SH-SY5Y (cell line): Measurements from ENCODE around the gene MMP28.

Experiments
- GATA2 ChIP-seq: IDR thresholded peaks from 2 replicates; pipeline ENCODE4 v1.6.1; 2011; ENCODE audit warnings: mild to moderate bottlenecking, low read depth, low read length
- GATA3 ChIP-seq: IDR thresholded peaks from 2 replicates; pipeline ENCODE4 v1.6.1; 2011; ENCODE audit warnings: low read depth, mild to moderate bottlenecking, low read length, moderate library complexity

MMP28 gene

GRCh38 chr17:35795007-35795870, at the start of gene MMP28:
MMP28 (minus strand) TSS chr17:35795641; CDS start chr17:35795377, 264 bp downstream.
- TF ChIP-seq GATA2 (no peak), GATA3 (no peak)

GRCh38 chr17:35844547-35844946, 49.1 kb upstream of the MMP28 start:
- no peak for TF ChIP-seq GATA2
- no peak for TF ChIP-seq GATA3

- TF ChIP-seq GATA2 (no peak), GATA3 (no peak)
Measured at GRCh38 chr17:35843698-35844097, 48.3 kb upstream of the MMP28 start.

GRCh38 chr17:35842239-35842638, 46.8 kb upstream of the MMP28 start:
- TF ChIP-seq GATA2 (no peak), GATA3 (no peak)

GRCh38 chr17:35841505-35841904, 46.1 kb upstream of the MMP28 start:
- TF ChIP-seq GATA2 = no peak
- no peak for TF ChIP-seq GATA3

GRCh38 chr17:35841101-35841500, 45.7 kb upstream of the MMP28 start:
- no peak for TF ChIP-seq GATA3
- no peak for TF ChIP-seq GATA2

GRCh38 chr17:35825206-35825605, 29.8 kb upstream of the MMP28 start:
- TF ChIP-seq GATA3 = no peak
- no peak for TF ChIP-seq GATA2

GRCh38 chr17:35821308-35821707, 25.9 kb upstream of the MMP28 start:
- no peak for TF ChIP-seq GATA2
- no peak for TF ChIP-seq GATA3

GRCh38 chr17:35819455-35819854, 24.0 kb upstream of the MMP28 start:
- TF ChIP-seq GATA2 = no peak

GRCh38 chr17:35817196-35817595, 21.8 kb upstream of the MMP28 start:
- TF ChIP-seq GATA2 (no peak), GATA3 (no peak)

GRCh38 chr17:35816723-35817122, 21.3 kb upstream of the MMP28 start:
- no peak for TF ChIP-seq GATA3
- TF ChIP-seq GATA2 = no peak

GRCh38 chr17:35812456-35812855, 17.0 kb upstream of the MMP28 start:
- no peak for TF ChIP-seq GATA2
- TF ChIP-seq GATA3 = no peak

GRCh38 chr17:35811759-35812158, 16.3 kb upstream of the MMP28 start:
- TF ChIP-seq GATA2 (no peak), GATA3 (no peak)

- TF ChIP-seq GATA3 (no peak), GATA2 (no peak)
Measured at GRCh38 chr17:35809855-35810461, 14.5 kb upstream of the MMP28 start.
